Tibial artery (tissue), 4 donors: Measurements from ENCODE around the gene KIF6.

Experiments
- DNase-seq, 2 donors: peaks; one replicate each; pipeline ENCODE4 v3.0.0-alpha.2; 2019
- H3K27ac ChIP-seq, 2 donors: fragments of 200-600 bp; sonication (generic) in 1 of 2; 1 replicate in 1 of 2; 2 replicates in 1 of 2; pipeline ENCODE4 v1.5.1; 2018 to 2019; ENCODE audit warnings: mild to moderate bottlenecking in 1 of 2
- H3K27me3 ChIP-seq, 2 donors: fragments of 200-600 bp; sonication (generic) in 1 of 2; one replicate each; pipeline versions ENCODE4 v1.5.1 to v1.6.0; 2016 to 2019
- H3K36me3 ChIP-seq, 3 donors: fragments of 200-600 bp; sonication (generic) in 2 of 3; one replicate each; pipeline ENCODE4 v1.5.1; 2016 to 2019; ENCODE audit warnings: mild to moderate bottlenecking in 2 of 3
- H3K4me1 ChIP-seq, 4 donors: fragments of 200-600 bp; sonication (generic) in 2 of 4; 1 replicate in 3 of 4; 2 replicates in 1 of 4; pipeline ENCODE4 v1.5.1; 2016 to 2019
- H3K4me3 ChIP-seq, 2 donors: fragments of 200-600 bp; sonication (generic) in 1 of 2; 1 replicate in 1 of 2; 2 replicates in 1 of 2; pipeline ENCODE4 v1.5.1; 2018 to 2019; ENCODE audit warnings: mild to moderate bottlenecking in 2 of 2
- H3K9me3 ChIP-seq, 3 donors: fragments of 200-600 bp; sonication (generic) in 1 of 3; one replicate each; pipeline ENCODE4 v1.5.1; 2016 to 2019
- intact Hi-C: fragments of 100-400 bp; cut with DNase I; formaldehyde crosslinking; loops from one replicate; pipeline ENCODE4 v1.15.0; 2023; ENCODE audit warnings: low total_unique reads
- TF ChIP-seq, protein P1 (sequence below), 2 experiments: fragments of 200-600 bp in 1 of 2; fragments of 450-650 bp in 1 of 2; IDR thresholded peaks; one replicate each; pipeline ENCODE4 v1.5.1; 2017 to 2019; ENCODE audit warnings: antibody characterized with exemption in 2 of 2, mild to moderate bottlenecking in 1 of 2, moderate library complexity in 1 of 2

The KIF6 gene

GRCh38 chr6:39769012-39769411 lies 43.8 kb upstream of the KIF6 start:
- DNase-seq = no peak
- intact Hi-C loops = no loop called here

GRCh38 chr6:39765508-39766065 lies 40.4 kb upstream of the KIF6 start:
- TF ChIP-seq, protein P1, sequence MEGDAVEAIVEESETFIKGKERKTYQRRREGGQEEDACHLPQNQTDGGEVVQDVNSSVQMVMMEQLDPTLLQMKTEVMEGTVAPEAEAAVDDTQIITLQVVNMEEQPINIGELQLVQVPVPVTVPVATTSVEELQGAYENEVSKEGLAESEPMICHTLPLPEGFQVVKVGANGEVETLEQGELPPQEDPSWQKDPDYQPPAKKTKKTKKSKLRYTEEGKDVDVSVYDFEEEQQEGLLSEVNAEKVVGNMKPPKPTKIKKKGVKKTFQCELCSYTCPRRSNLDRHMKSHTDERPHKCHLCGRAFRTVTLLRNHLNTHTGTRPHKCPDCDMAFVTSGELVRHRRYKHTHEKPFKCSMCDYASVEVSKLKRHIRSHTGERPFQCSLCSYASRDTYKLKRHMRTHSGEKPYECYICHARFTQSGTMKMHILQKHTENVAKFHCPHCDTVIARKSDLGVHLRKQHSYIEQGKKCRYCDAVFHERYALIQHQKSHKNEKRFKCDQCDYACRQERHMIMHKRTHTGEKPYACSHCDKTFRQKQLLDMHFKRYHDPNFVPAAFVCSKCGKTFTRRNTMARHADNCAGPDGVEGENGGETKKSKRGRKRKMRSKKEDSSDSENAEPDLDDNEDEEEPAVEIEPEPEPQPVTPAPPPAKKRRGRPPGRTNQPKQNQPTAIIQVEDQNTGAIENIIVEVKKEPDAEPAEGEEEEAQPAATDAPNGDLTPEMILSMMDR (IDR thresholded peaks at IDR 0.05) = no peak
- DNase-seq = no peak
- intact Hi-C loops = no loop called here
- no peak overlapping the region for H3K27ac ChIP-seq
- H3K9me3 ChIP-seq = no peaks in the 10 kb centered on the region
- no peak overlapping the region for H3K4me3 ChIP-seq
- H3K4me1 ChIP-seq = peaks cover 0 to 5% (median 3%) of the 10 kb centered on the region in 4 donors
- no peaks in the 10 kb centered on the region for H3K36me3 ChIP-seq
- H3K27me3 ChIP-seq = no peaks in the 10 kb centered on the region

More at GRCh38 chr6:39769012-39769411, 43.8 kb upstream of the KIF6 start:
- Histone ChIP-seq H3K4me1 (peaks cover 0 to 24% (median 9%) of the 10 kb centered on the region in 4 donors), H3K27me3 (no peaks in the 10 kb centered on the region), H3K9me3 (no peaks in the 10 kb centered on the region), H3K27ac (no peak overlapping the region), H3K4me3 (no peak overlapping the region), H3K36me3 (no peaks in the 10 kb centered on the region)
- TF ChIP-seq, protein P1 (IDR thresholded peaks at IDR 0.05) = no peak

- no peak for DNase-seq
- intact Hi-C loops = no loop called here
- Histone ChIP-seq H3K9me3 (no peaks in the 10 kb centered on the region), H3K4me3 (no peak overlapping the region), H3K27ac (peak overlapping the region in 1 of 2 donors; percentile 8), H3K4me1 (peaks cover 0 to 21% (median 9%) of the 10 kb centered on the region in 4 donors), H3K36me3 (no peaks in the 10 kb centered on the region), H3K27me3 (no peaks in the 10 kb centered on the region)
- TF ChIP-seq, protein P1 (IDR thresholded peaks at IDR 0.05) = no peak
These were observed 35.2 kb upstream of the KIF6 start for GRCh38 chr6:39760226-39760952.

DNA sequence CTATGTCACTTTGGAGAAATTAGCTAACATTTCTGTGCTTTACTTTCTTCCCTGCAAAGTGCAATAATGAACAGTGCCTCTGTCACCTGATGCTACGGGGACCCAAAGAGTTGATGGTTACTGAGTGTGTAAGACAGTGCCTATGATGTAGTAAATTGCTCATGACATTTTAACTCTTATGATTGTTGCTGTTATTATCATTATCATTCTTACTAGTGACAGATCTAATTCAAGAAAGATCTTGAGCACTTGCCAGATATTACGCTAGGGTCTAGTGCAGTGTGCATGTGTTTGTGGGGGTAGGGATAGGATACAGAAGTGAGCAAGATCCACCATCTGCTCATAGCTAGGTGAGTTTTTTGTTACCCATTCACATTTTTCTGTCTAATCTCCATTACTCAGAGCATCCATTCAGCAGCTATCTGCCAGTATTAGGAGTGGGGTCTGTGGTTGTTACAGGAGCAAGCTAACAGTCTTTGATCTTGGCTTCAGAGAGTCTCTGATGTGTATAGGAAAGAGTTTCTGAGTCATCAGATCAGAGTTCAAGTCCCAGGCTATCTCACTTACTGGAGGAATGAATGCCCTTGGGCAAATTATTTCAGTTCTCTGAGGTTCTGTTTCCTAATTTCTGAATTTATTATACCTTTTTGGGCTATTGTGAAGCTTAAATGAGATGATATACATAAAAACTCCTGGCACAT lies 33.8 kb upstream of the KIF6 start:
- Histone ChIP-seq H3K36me3 (no peaks in the 10 kb centered on the region), H3K9me3 (no peaks in the 10 kb centered on the region), H3K27ac (no peak overlapping the region), H3K4me1 (peaks cover 0 to 34% (median 15%) of the 10 kb centered on the region in 4 donors), H3K27me3 (no peaks in the 10 kb centered on the region), H3K4me3 (no peak overlapping the region)
- DNase-seq = no peak
- TF ChIP-seq, protein P1 (IDR thresholded peaks at IDR 0.05) = no peak
- intact Hi-C loops = no loop called here

DNA sequence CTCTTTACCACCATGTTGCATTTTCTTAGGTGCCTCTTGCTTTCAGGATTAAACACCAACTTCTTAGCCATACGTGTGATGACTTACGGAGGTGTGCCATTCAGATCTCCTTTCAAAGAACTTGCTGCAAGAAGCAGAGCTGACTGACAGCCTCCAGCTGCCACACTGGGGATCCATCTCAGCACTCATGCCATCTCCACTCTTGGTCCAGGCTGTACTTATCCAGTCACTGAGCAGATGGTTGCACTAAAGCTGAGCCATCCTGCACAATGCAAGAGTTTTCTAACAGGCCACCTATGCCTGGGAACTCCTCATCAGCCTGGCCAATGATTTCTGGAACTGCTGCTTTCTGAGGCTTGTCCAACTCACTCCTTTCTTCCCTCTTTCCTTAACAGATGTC lies 31.4 kb upstream of the KIF6 start:
- no peak overlapping the region for H3K27ac ChIP-seq
- no peak for DNase-seq
- no peaks in the 10 kb centered on the region for H3K9me3 ChIP-seq
- intact Hi-C loops = no loop called here
- H3K4me1 ChIP-seq = peaks cover 0 to 47% (median 23%) of the 10 kb centered on the region in 4 donors
- TF ChIP-seq, protein P1 (IDR thresholded peaks at IDR 0.05) = no peak
- no peak overlapping the region for H3K4me3 ChIP-seq
- no peaks in the 10 kb centered on the region for H3K27me3 ChIP-seq
- H3K36me3 ChIP-seq = no peaks in the 10 kb centered on the region
